Trophoblast cell (in vitro differentiated cells and primary cell): ENCODE results near the gene TARBP2.
"Not testable (repeated sequence)": the region's sequence is repeated elsewhere in the genome, so short reads cannot be mapped to it uniquely, and the experiment has no call there.

Experiments used
- DNase-seq, 2 donors: peaks; one replicate each; pipeline ENCODE4 v3.0.0-alpha.2; 2016
- H2AFZ ChIP-seq: 2 replicates; pipeline ENCODE4 v1.6.1; 2013; ENCODE audit warnings: low read length, moderate library complexity, mild to moderate bottlenecking; ENCODE audit not compliant: insufficient read depth, poor library complexity
- H2AK5ac ChIP-seq: 2 replicates; pipeline ENCODE4 v1.6.1; 2013; ENCODE audit warnings: mild to moderate bottlenecking, low read length
- H2BK120ac ChIP-seq: 2 replicates; pipeline ENCODE4 v1.6.1; 2013; ENCODE audit warnings: low read length, mild to moderate bottlenecking, moderate library complexity; ENCODE audit not compliant: insufficient read depth, poor library complexity
- H2BK12ac ChIP-seq: 2 replicates; pipeline ENCODE4 v1.6.1; 2013; ENCODE audit warnings: mild to moderate bottlenecking, low read length, moderate library complexity
- H2BK5ac ChIP-seq: 2 replicates; pipeline ENCODE4 v1.6.1; 2013; ENCODE audit warnings: low read length, low read depth, moderate library complexity, mild to moderate bottlenecking; ENCODE audit not compliant: poor library complexity
- H3K14ac ChIP-seq: 2 replicates; pipeline ENCODE4 v1.6.1; 2013; ENCODE audit warnings: mild to moderate bottlenecking, low read length
- H3K18ac ChIP-seq: 2 replicates; pipeline ENCODE4 v1.6.1; 2013; ENCODE audit warnings: mild to moderate bottlenecking, low read length
- H3K23ac ChIP-seq: 2 replicates; pipeline ENCODE4 v1.6.1; 2013; ENCODE audit warnings: low read length
- H3K27ac ChIP-seq: 2 replicates; pipeline ENCODE4 v1.5.1; 2013; ENCODE audit warnings: low read depth, mild to moderate bottlenecking, inconsistent platforms, low read length, moderate library complexity
- H3K27me3 ChIP-seq: 2 replicates; pipeline ENCODE4 v1.6.1; 2013; ENCODE audit warnings: inconsistent platforms, mild to moderate bottlenecking, low read length, moderate library complexity; ENCODE audit not compliant: insufficient read depth
- H3K36me3 ChIP-seq, 2 experiments: 1 replicate in 1 of 2; 2 replicates in 1 of 2; pipeline ENCODE4 v1.6.1; 2013; ENCODE audit warnings: low read length in 2 of 2, mild to moderate bottlenecking in 2 of 2, moderate library complexity in 1 of 2; ENCODE audit not compliant: insufficient read depth in 2 of 2, control insufficient read depth in 1 of 2
- H3K4ac ChIP-seq: 2 replicates; pipeline ENCODE4 v1.6.1; 2013; ENCODE audit warnings: low read depth, mild to moderate bottlenecking, low read length, moderate library complexity
- H3K4me1 ChIP-seq, 2 experiments: 1 replicate in 1 of 2; 2 replicates in 1 of 2; pipeline ENCODE4 v1.6.1; 2013; ENCODE audit warnings: low read length in 2 of 2, mild to moderate bottlenecking in 2 of 2, moderate library complexity in 1 of 2; ENCODE audit not compliant: insufficient read depth in 2 of 2, control insufficient read depth in 1 of 2
- H3K4me2 ChIP-seq: 2 replicates; pipeline ENCODE4 v1.6.1; 2013; ENCODE audit warnings: inconsistent platforms, mild to moderate bottlenecking, low read length, moderate library complexity
- H3K4me3 ChIP-seq: 2 replicates; pipeline ENCODE4 v1.5.1; 2013; ENCODE audit warnings: mild to moderate bottlenecking, low read depth, low read length, inconsistent platforms
- H3K79me1 ChIP-seq: one replicate; pipeline ENCODE4 v1.6.1; 2013; ENCODE audit warnings: low read length
- H3K79me2 ChIP-seq: 2 replicates; pipeline ENCODE4 v1.6.1; 2013; ENCODE audit warnings: low read length, mild to moderate bottlenecking; ENCODE audit not compliant: control insufficient read depth, insufficient read depth, poor library complexity
- H3K9ac ChIP-seq: 2 replicates; pipeline ENCODE4 v1.6.1; 2013; ENCODE audit warnings: mild to moderate bottlenecking, low read length
- H3K9me3 ChIP-seq: 2 replicates; pipeline ENCODE4 v1.6.1; 2013; ENCODE audit warnings: low read depth, mild to moderate bottlenecking, control low read depth, inconsistent platforms, low read length; ENCODE audit not compliant: insufficient read depth
- H4K12ac ChIP-seq: 2 replicates; pipeline ENCODE4 v1.6.1; 2013; ENCODE audit warnings: low read depth, mild to moderate bottlenecking, low read length, moderate library complexity
- H4K8ac ChIP-seq: 2 replicates; pipeline ENCODE4 v1.6.1; 2013; ENCODE audit warnings: low read depth, mild to moderate bottlenecking, low read length, moderate library complexity
- H4K91ac ChIP-seq: one replicate; pipeline ENCODE4 v1.6.1; 2013; ENCODE audit warnings: low read depth, mild to moderate bottlenecking, low read length, moderate library complexity
- WGBS: extraction: QIAGEN DNeasy Blood & Tissue Kit; methylation state at CpG from one replicate; pipeline ENCODE4 v1.1.7; 2013; ENCODE audit warnings: missing lambda C conversion rate; ENCODE audit not compliant: insufficient read length, insufficient coverage; ENCODE audit errors: extremely low coverage; 5-methylcytosine and 5-hydroxymethylcytosine counted together

TARBP2 gene

DNA sequence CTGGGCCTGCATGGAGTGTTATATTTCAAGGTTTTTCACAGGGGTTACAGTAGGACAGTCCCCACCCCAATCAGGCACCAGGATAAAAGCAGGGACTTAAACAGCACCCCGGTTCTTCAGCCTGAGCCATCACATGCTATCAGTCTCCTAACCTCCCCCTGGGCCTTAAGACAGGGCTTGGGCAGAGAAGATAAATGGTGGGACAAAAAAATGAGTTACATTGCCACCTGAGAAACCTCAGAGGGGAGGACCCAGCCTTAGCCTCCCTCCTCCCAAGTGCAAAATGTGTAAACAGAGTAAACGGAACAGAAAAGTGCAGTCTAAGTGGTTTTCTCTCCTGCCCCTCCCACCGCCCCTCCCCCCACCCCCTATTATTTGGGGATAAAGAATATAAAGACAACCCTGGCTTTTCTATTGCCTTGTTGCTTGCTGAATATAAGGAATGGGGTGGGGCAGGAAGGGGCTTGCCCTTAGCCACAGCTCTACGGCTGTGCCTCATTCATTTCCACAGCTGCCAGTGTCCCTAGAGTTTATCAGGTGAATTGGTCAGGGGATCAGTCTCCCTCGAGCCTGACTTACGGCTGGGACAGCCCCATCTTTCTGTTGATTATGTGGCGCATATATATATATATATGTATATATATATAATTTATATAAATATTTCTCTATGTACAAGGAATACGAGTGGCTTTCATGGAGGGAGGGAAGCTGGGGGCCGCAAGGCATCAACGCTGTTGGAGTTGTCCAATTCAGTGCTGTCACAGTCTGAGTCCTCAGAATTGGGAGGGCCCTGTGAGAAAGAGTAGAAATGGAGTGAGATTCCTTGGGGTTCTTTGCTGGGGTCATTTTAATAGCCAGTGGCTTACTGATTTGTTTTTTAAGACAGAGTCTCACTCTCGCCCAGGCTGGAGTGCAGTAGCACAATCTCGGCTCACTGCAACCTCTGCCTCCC lies 20.3 kb upstream of the TARBP2 start:
- no peak overlapping the region for H3K4me2 ChIP-seq
- H2BK120ac ChIP-seq, result no peak overlapping the region
- no peak overlapping the region for H4K12ac ChIP-seq
- no peaks in the 10 kb centered on the region for H3K4me1 ChIP-seq
- no peak overlapping the region for H3K4ac ChIP-seq
- H2AK5ac ChIP-seq, result no peak overlapping the region
- H3K36me3 ChIP-seq, result peaks cover 41 to 71% of the 10 kb centered on the region in 2 experiments
- H3K27ac ChIP-seq, result no peak overlapping the region
- no peak overlapping the region for H2BK12ac ChIP-seq
- no peak overlapping the region for H2AFZ ChIP-seq
- no peaks in the 10 kb centered on the region for H3K9me3 ChIP-seq
- no peak overlapping the region for H3K4me3 ChIP-seq
- DNase-seq, result no peak
- no peak overlapping the region for H4K8ac ChIP-seq
- no peak overlapping the region for H4K91ac ChIP-seq
- no peaks in the 10 kb centered on the region for H3K79me1 ChIP-seq
- no peak overlapping the region for H3K18ac ChIP-seq
- no peak overlapping the region for H3K23ac ChIP-seq
- H2BK5ac ChIP-seq, result no peak overlapping the region
- WGBS, result no CpG with 5 or more reads among the region's 12 CpGs
- no peaks in the 10 kb centered on the region for H3K79me2 ChIP-seq
- no peak overlapping the region for H3K9ac ChIP-seq
- no peaks in the 10 kb centered on the region for H3K27me3 ChIP-seq
- no peak overlapping the region for H3K14ac ChIP-seq

DNA sequence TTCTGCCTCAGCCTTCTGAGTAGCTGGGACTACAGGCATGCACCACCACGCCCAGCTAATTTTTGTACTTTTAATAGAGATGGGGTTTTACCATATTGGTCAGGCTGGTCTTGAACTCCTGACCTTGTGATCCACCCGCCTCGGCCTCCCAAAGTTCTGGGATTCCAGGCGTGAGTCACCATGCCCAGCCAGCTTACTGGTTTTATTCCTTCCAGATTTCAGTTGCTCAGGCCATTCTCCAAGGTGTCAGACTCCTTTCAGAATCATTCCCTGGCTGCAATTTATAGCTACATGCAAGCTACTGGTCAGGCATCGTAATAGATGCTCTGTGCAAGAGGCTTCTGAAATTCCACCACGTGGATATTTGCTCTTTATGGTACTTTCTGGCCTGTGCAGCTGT lies 19.6 kb upstream of the TARBP2 start:
- H3K18ac ChIP-seq, H2AFZ ChIP-seq, H4K8ac ChIP-seq, H3K23ac ChIP-seq, H2BK5ac ChIP-seq, H3K79me1 ChIP-seq, H3K79me2 ChIP-seq, H2AK5ac ChIP-seq, H3K27me3 ChIP-seq, H3K9me3 ChIP-seq, H3K4me2 ChIP-seq, H3K4me3 ChIP-seq, H3K4ac ChIP-seq, H2BK12ac ChIP-seq, H2BK120ac ChIP-seq, H3K4me1 ChIP-seq, H4K12ac ChIP-seq, H3K14ac ChIP-seq, H3K27ac ChIP-seq, H3K9ac ChIP-seq, H4K91ac ChIP-seq: not testable (repeated sequence)
- H3K36me3 ChIP-seq, result peaks cover 48 to 73% of the 10 kb centered on the region in 2 experiments
- no CpG with 5 or more reads among the region's 6 CpGs for WGBS
- DNase-seq, result peak in 1 of 2 donors; percentile 22

DNA sequence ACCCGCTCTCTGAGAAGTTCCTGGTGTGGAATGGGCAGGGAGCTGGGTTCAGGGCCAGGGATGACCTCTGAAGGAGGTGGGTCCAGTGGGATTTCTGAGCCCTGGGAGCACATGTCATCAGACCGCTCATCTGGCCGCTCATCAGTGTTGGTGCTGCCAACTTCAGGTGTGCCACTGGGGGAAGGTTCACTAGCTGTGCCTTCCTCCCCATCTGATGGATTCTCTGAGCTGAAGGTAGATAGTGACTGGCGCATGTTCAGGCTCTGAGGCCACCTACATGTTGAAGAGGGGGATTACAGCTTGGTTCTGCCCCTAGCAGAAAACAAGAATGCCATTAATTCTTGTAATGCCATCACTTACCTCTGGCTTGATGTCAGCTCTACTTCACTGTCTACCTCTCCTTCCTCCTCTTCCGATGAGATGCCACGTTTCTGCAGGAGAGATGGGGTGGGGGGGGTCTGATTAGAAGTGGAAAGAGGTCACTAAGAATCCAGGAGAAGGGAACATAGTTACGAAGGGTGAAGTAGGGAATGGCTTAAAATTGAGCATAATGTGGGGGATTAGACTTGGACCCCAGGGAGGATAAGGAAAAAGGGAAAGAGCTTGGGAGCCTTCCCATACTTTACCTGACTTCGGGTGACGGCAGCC lies 19.0 kb upstream of the TARBP2 start:
- Histone ChIP-seq H3K79me1 (no peaks in the 10 kb centered on the region), H3K27ac (no peak overlapping the region), H3K27me3 (no peaks in the 10 kb centered on the region), H3K79me2 (no peaks in the 10 kb centered on the region), H2AFZ (no peak overlapping the region), H4K91ac (no peak overlapping the region), H4K8ac (no peak overlapping the region), H3K4me3 (no peak overlapping the region), H3K4ac (no peak overlapping the region), H2AK5ac (no peak overlapping the region), H2BK12ac (no peak overlapping the region), H3K14ac (no peak overlapping the region), H3K4me1 (no peaks in the 10 kb centered on the region), H3K36me3 (peaks cover 48 to 71% of the 10 kb centered on the region in 2 experiments), H2BK5ac (no peak overlapping the region), H3K4me2 (no peak overlapping the region), H3K23ac (no peak overlapping the region), H2BK120ac (no peak overlapping the region), H3K18ac (no peak overlapping the region), H3K9ac (no peak overlapping the region), H4K12ac (peak overlapping the region; percentile 23), H3K9me3 (no peaks in the 10 kb centered on the region)
- DNase-seq, result peak; percentile 32 to 67
- no CpG with 5 or more reads among the region's 9 CpGs for WGBS

DNA sequence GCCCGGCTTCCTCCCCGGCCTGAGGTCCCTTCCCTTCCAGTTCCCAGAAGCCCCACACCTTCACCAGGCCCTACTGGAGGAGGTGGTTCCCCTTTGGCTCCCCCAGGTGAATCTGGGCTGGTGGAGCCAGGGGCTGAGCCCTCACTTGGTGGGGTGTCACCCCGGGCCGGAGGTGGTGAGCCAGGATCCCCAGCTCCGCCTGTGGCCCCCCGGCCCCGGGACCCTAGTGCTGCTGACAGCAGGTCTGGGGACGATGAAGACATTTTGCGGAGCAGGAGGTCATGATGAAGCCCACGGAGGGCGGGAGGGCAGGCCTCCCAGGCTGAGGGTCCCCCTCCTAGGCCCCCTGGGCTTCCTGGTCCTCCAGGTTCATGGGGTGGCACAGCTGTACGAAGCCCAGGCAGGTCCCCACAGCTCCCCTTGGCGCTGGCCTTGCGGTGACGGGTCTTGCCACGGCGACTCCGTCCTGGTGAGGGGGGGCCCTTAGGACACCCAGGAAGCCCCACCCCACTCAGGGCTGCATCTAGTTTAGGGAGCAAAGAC lies 18.4 kb upstream of the TARBP2 start:
- Histone ChIP-seq H3K18ac (no peak overlapping the region), H3K36me3 (peaks cover 48 to 69% of the 10 kb centered on the region in 2 experiments), H4K12ac (peak overlapping the region; percentile 23), H3K4me3 (no peak overlapping the region), H3K4ac (no peak overlapping the region), H3K4me2 (no peak overlapping the region), H3K23ac (no peak overlapping the region), H2BK5ac (no peak overlapping the region), H4K91ac (no peak overlapping the region), H3K27me3 (no peaks in the 10 kb centered on the region), H4K8ac (peak overlapping the region; percentile 12), H3K79me1 (no peaks in the 10 kb centered on the region), H3K9me3 (no peaks in the 10 kb centered on the region), H3K14ac (no peak overlapping the region), H2AFZ (no peak overlapping the region), H2BK12ac (no peak overlapping the region), H3K9ac (no peak overlapping the region), H3K4me1 (no peaks in the 10 kb centered on the region), H3K27ac (no peak overlapping the region), H2AK5ac (no peak overlapping the region), H3K79me2 (no peaks in the 10 kb centered on the region), H2BK120ac (no peak overlapping the region)
- no peak for DNase-seq
- WGBS, result no CpG with 5 or more reads among the region's 18 CpGs
